Hepatocyte (in vitro differentiated cells): ENCODE data around the gene MAP2K3. TPM values are rescaled to one million over a fixed set of nuclear protein-coding genes. Genes with fewer than 3 reads are reported as not detected.

ENCODE experiments used
- DNase-seq: peaks from one replicate; pipeline ENCODE4 v3.0.0-alpha.2; 2016; ENCODE audit warnings: low spot score
- H2AFZ ChIP-seq: fragments of 200-600 bp; sonication (generic); 2 replicates; pipeline ENCODE4 v1.6.0; 2016; ENCODE audit warnings: antibody characterized with exemption, mild to moderate bottlenecking
- H3K27ac ChIP-seq: fragments of 200-600 bp; sonication (generic); 2 replicates; pipeline ENCODE4 v1.5.1; 2016; ENCODE audit warnings: mild to moderate bottlenecking
- H3K27me3 ChIP-seq: fragments of 200-600 bp; sonication (generic); 2 replicates; pipeline ENCODE4 v1.6.1; 2016
- H3K36me3 ChIP-seq: fragments of 200-600 bp; sonication (generic); replicated peaks from 2 replicates; pipeline ENCODE4 v1.5.1; 2016; ENCODE audit warnings: low read depth; ENCODE audit not compliant: insufficient read depth
- H3K4me1 ChIP-seq: fragments of 200-600 bp; sonication (generic); 2 replicates; pipeline ENCODE4 v1.5.1; 2016; ENCODE audit warnings: mild to moderate bottlenecking, moderate library complexity; ENCODE audit not compliant: insufficient read depth
- H3K4me2 ChIP-seq: fragments of 200-600 bp; sonication (generic); 2 replicates; pipeline ENCODE4 v1.6.0; 2016
- H3K4me3 ChIP-seq: fragments of 200-600 bp; sonication (generic); 2 replicates; pipeline ENCODE4 v1.5.1; 2016; ENCODE audit warnings: mild to moderate bottlenecking
- H3K79me2 ChIP-seq: fragments of 200-600 bp; sonication (generic); 2 replicates; pipeline ENCODE4 v1.6.0; 2017; ENCODE audit warnings: mild to moderate bottlenecking
- H3K9me2 ChIP-seq: fragments of 200-600 bp; sonication (generic); replicated peaks from 2 replicates; pipeline ENCODE4 v1.6.0; 2017; ENCODE audit warnings: mild to moderate bottlenecking; ENCODE audit not compliant: insufficient read depth
- H3K9me3 ChIP-seq: fragments of 200-600 bp; sonication (generic); 2 replicates; pipeline ENCODE4 v1.5.1; 2016; ENCODE audit warnings: low read depth, mild to moderate bottlenecking
- H4K20me1 ChIP-seq: fragments of 200-600 bp; sonication (generic); 2 replicates; pipeline ENCODE4 v1.6.0; 2016; ENCODE audit warnings: mild to moderate bottlenecking; ENCODE audit not compliant: insufficient read depth, poor library complexity, severe bottlenecking
- EZH2 ChIP-seq: fragments of 200-600 bp; sonication (generic); IDR thresholded peaks from 2 replicates; pipeline ENCODE4 v1.6.1; 2016; ENCODE audit warnings: antibody characterized with exemption, mild to moderate bottlenecking, borderline replicate concordance
- EZH2phosphoT487 ChIP-seq: fragments of 200-600 bp; sonication (generic); IDR thresholded peaks from one replicate; pipeline ENCODE4 v1.6.1; 2018; ENCODE audit warnings: antibody characterized with exemption, mild to moderate bottlenecking, low read depth, moderate library complexity; ENCODE audit not compliant: unreplicated experiment, severe bottlenecking
- WGBS: methylation state at CpG from one replicate; pipeline ENCODE4 v1.1.6; 2016; ENCODE audit warnings: low lambda C conversion rate; ENCODE audit errors: missing lambda C conversion rate; 5-methylcytosine and 5-hydroxymethylcytosine counted together
- polyA plus RNA-seq: library from polyadenylated mRNA; unstranded; fragments of >200 nt; fragmentation: Nextera tagmentation; extraction: Ambion mirVana; gene quantifications from 2 replicates; pipeline ENCODE4 v1.2.1, GENCODE V29; 2016
- total RNA-seq: library from RNA; depleted of rRNA; stranded (reverse); fragments of >200 nt; gene quantifications from 2 replicates; pipeline ENCODE4 v1.2.3, GENCODE V29; 2014
- TF ChIP-seq, protein P1 (sequence below): fragments of 200-600 bp; sonication (generic); IDR thresholded peaks from 2 replicates; pipeline ENCODE4 v1.5.1; 2016; ENCODE audit warnings: antibody characterized with exemption, mild to moderate bottlenecking; ENCODE audit not compliant: poor library complexity

MAP2K3 gene
- total and polyA plus RNA-seq, 2 experiments from 2014 or later = 21.8 to 62.4 TPM

DNA sequence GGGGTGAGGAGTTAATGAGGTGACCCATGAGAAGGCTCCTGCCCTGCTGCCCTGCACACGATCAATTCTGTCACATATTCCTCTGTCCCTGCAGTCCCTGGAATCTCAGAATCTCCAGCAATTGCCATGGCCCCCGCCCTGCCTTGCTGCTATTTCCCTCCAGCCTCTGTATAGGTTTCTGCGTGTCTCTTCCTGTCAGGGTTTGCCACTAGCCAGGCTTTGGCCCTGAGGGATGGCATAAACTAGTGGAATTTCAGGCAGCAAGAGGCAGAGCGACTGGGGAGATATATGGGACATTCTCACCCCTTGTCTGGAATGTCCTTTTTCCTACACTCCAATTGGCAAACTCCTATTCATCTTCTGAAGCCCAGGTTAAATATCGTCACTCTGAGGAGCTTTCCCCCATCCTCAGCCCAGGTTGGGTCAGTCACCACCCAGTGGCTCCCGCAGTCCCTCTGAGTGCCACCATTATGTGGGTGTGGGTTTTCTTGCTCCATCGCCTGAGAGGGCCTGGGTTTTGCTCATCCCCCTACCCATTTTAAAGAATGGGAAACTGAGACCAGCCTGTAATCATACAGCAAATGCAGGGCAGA is 15.8 kb upstream of the MAP2K3 start:
- Histone ChIP-seq H3K27me3 (no peaks in the 10 kb centered on the region), H2AFZ (no peak overlapping the region), H4K20me1 (no peaks in the 10 kb centered on the region), H3K4me3 (no peak overlapping the region), H3K27ac (no peak overlapping the region), H3K79me2 (no peaks in the 10 kb centered on the region), H3K9me2 (no peaks in the 10 kb centered on the region), H3K4me1 (no peaks in the 10 kb centered on the region), H3K4me2 (no peak overlapping the region), H3K36me3 (no peaks in the 10 kb centered on the region), H3K9me3 (no peaks in the 10 kb centered on the region)
- no peak for DNase-seq
- WGBS = 71% methylated on average over 7 of the region's 7 CpGs
- TF ChIP-seq, protein P1, sequence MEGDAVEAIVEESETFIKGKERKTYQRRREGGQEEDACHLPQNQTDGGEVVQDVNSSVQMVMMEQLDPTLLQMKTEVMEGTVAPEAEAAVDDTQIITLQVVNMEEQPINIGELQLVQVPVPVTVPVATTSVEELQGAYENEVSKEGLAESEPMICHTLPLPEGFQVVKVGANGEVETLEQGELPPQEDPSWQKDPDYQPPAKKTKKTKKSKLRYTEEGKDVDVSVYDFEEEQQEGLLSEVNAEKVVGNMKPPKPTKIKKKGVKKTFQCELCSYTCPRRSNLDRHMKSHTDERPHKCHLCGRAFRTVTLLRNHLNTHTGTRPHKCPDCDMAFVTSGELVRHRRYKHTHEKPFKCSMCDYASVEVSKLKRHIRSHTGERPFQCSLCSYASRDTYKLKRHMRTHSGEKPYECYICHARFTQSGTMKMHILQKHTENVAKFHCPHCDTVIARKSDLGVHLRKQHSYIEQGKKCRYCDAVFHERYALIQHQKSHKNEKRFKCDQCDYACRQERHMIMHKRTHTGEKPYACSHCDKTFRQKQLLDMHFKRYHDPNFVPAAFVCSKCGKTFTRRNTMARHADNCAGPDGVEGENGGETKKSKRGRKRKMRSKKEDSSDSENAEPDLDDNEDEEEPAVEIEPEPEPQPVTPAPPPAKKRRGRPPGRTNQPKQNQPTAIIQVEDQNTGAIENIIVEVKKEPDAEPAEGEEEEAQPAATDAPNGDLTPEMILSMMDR = no peak
- TF ChIP-seq EZH2phosphoT487 = no peak
- TF ChIP-seq EZH2 = no peak

DNA sequence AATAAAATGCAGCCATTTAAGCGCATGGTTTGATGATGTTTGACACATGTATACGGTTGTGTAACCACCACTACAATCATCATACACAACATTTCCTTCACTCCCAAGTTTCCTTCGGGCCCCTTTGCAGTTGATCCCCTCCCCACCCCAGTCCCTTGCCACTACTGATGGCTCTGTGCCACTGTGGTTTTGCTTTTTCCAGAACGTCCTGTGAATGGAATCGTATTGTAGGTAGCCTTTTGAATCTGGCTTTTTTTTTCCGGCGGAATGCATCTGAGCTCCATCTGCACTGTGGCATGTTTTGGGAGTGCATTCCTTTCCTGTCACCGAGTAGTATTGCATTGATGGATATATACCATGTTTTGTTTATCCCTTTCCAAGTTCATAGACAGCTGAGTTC is 15.1 kb upstream of the MAP2K3 start:
- 71% methylated on average over 8 of the region's 8 CpGs for whole genome bisulfite sequencing

DNA sequence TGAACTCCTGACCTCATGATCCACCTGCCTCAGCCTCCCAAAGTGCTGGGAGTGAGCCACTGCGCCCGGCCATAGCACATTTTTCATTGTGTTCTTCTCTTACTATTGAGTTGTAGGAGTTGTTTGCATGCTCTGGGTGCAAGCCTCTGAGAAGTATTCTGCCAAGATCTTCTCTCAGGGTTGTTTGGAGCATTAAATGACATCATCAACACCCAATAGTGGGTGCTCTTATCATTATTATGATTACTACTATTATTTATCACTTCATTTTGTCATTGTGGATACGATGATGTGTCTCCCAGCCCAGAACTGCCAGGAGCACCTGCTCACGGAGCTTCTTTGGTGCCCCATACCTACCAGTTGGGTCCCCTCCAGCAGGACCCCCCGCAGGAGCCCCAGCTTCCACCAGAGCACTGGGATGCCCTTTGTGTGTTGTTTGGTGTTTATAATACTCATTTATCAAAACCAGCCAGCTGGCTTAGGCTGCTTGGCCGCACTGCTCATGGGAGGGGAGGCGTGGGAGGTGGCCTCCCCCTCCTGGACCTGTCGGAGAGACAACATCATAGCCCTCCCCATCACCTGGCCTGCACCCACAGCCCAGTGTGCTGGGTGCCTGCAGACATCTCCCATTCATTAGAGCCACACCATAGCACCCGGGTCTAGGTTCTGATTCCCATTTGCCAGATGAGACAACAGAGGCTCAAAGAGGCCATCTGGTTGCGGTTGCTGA is 12.9 kb upstream of the MAP2K3 start:
- H3K9me2 ChIP-seq = no peaks in the 10 kb centered on the region
- no peaks in the 10 kb centered on the region for H4K20me1 ChIP-seq
- TF ChIP-seq EZH2 (no peak), EZH2phosphoT487 (no peak)
- TF ChIP-seq, protein P1 = no peak
- no peak overlapping the region for H3K27ac ChIP-seq
- no peaks in the 10 kb centered on the region for H3K36me3 ChIP-seq
- no peaks in the 10 kb centered on the region for H3K9me3 ChIP-seq
- no peak overlapping the region for H3K4me3 ChIP-seq
- peaks cover 6% of the 10 kb centered on the region for H3K4me1 ChIP-seq
- H3K79me2 ChIP-seq = no peaks in the 10 kb centered on the region
- no peak overlapping the region for H3K4me2 ChIP-seq
- H2AFZ ChIP-seq = no peak overlapping the region
- H3K27me3 ChIP-seq = no peaks in the 10 kb centered on the region
- DNase-seq = no peak
- WGBS = 96% methylated on average over 10 of the region's 10 CpGs

More for the DNA sequence above, 15.1 kb upstream of the MAP2K3 start:
- Histone ChIP-seq H3K4me3 (no peak overlapping the region), H3K27ac (no peak overlapping the region), H2AFZ (no peak overlapping the region), H3K79me2 (no peaks in the 10 kb centered on the region), H3K36me3 (no peaks in the 10 kb centered on the region), H3K4me1 (no peaks in the 10 kb centered on the region), H3K9me3 (no peaks in the 10 kb centered on the region), H3K27me3 (no peaks in the 10 kb centered on the region), H4K20me1 (no peaks in the 10 kb centered on the region), H3K9me2 (no peaks in the 10 kb centered on the region), H3K4me2 (no peak overlapping the region)
- TF ChIP-seq EZH2phosphoT487 = no peak
- TF ChIP-seq EZH2 = no peak
- TF ChIP-seq, protein P1 = no peak
- DNase-seq = no peak
